Lower leg skin (tissue), 4 donors: ENCODE results near the gene SNRPA. TPM values are rescaled to one million over a fixed set of nuclear protein-coding genes. Genes with fewer than 3 reads are reported as not detected.

ENCODE experiments used
- DNase-seq, 2 donors: peaks; one replicate each; pipeline ENCODE4 v3.0.0-alpha.2; 2019; ENCODE audit warnings: low spot score in 2 of 2
- H3K4me3 ChIP-seq: fragments of 200-600 bp; sonication (generic); 2 replicates; pipeline ENCODE4 v1.5.1; 2017; ENCODE audit warnings: mild to moderate bottlenecking, low read depth; ENCODE audit not compliant: poor library complexity, severe bottlenecking
- POLR2A ChIP-seq, 2 donors: fragments of 450-650 bp; IDR thresholded peaks; one replicate each; pipeline ENCODE4 v1.6.1; 2016 to 2017; ENCODE audit warnings: antibody characterized with exemption in 2 of 2, mild to moderate bottlenecking in 1 of 2, moderate library complexity in 1 of 2
- WGBS, 2 donors: methylation state at CpG; one replicate each; pipeline ENCODE4 v1.1.5; 2018; 5-methylcytosine and 5-hydroxymethylcytosine counted together
- intact Hi-C: fragments of 100-400 bp; cut with DNase I; formaldehyde crosslinking; loops from one replicate; pipeline ENCODE4 v1.15.0; 2023; ENCODE audit warnings: low total_unique reads
- total RNA-seq, 4 donors: library from RNA; depleted of rRNA; stranded (reverse); fragments of >200 nt; gene quantifications; one replicate each; pipeline ENCODE4 v1.1.0, GENCODE V29; 2016
- TF ChIP-seq, protein P1 (sequence below), 3 donors: fragments of 450-650 bp; IDR thresholded peaks; one replicate each; pipeline ENCODE4 v1.5.1; 2016; ENCODE audit warnings: antibody characterized with exemption in 3 of 3, mild to moderate bottlenecking in 3 of 3, moderate library complexity in 2 of 3

Gene SNRPA
- total RNA-seq, 4 donors from 2014 or later = 18.0 to 52.4 (median 44.9) TPM

DNA sequence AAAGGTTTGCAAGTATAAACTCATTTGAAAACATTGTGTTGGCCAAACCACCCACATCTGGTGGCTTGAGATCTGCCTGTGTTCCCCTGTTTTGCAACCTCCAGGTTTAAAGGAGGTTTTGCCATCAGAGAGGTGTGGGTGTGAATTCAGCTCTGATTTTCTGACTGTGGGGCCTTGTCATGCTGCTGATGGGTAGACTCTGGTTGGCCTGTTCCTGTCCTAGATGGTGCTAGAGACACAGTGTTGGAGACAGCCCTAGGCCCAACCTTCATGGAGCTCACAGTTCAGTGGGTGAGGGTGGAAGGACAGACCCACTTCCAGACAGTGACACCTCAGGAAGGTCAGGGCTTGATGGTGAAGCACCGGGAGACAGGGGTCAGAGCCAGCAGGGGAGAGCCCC is 34.5 kb downstream of the SNRPA start:
- H3K4me3 ChIP-seq = no peak overlapping the region
- intact Hi-C loops = no loop called here
- no peak for DNase-seq
- TF ChIP-seq POLR2A (IDR thresholded peaks at IDR 0.05) = no peak
- TF ChIP-seq, protein P1, sequence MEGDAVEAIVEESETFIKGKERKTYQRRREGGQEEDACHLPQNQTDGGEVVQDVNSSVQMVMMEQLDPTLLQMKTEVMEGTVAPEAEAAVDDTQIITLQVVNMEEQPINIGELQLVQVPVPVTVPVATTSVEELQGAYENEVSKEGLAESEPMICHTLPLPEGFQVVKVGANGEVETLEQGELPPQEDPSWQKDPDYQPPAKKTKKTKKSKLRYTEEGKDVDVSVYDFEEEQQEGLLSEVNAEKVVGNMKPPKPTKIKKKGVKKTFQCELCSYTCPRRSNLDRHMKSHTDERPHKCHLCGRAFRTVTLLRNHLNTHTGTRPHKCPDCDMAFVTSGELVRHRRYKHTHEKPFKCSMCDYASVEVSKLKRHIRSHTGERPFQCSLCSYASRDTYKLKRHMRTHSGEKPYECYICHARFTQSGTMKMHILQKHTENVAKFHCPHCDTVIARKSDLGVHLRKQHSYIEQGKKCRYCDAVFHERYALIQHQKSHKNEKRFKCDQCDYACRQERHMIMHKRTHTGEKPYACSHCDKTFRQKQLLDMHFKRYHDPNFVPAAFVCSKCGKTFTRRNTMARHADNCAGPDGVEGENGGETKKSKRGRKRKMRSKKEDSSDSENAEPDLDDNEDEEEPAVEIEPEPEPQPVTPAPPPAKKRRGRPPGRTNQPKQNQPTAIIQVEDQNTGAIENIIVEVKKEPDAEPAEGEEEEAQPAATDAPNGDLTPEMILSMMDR (IDR thresholded peaks at IDR 0.05) = no peak
- 72 to 100% methylated on average over 1 of the region's 1 CpG for WGBS, 2 donors

DNA sequence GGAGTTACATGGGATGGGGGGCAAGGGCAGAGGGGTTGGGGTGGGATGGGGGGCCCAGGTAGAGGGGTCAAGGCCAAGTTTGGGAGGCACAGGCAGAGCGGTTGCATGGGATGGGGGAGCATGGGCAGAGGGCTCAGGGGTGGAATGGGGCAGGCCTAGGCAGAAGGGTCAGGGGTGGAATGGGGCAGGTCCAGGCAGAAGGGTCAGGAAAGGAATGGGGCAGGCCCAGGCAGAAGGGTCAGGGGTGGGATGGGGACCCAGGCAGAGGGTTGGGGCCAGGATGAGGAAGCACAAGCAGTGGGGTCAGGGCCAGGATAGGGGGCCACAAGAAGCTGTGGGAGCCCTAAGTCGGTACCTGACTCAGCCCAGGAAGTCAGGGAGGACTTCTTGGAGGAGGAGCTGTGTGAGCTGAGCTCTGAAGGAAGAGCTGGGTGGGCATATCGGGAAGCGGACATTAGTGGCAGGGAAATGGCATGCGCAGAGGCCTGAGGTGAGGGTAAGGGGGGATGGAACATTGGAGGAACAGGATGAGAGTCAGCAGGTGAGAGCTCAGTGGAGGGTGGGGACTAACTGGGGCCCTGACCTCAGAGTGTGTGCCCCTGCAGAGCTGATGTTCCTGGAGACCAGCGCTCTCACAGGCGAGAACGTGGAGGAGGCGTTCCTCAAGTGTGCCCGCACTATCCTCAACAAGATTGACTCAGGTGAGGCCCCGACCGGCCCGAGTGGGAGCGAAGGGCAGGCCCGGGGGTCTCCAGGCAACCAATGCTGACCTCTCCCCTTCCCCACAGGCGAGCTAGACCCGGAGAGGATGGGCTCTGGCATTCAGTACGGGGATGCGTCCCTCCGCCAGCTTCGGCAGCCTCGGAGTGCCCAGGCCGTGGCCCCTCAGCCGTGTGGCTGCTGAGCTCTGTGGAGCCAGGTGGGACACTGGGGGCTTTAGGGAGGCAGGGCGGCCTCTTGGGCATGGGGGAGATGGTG is 35.3 kb downstream of the SNRPA start:
- H3K4me3 ChIP-seq = no peak overlapping the region
- intact Hi-C loops = no loop called here
- TF ChIP-seq POLR2A (IDR thresholded peaks at IDR 0.05) = no peak
- TF ChIP-seq, protein P1 (IDR thresholded peaks at IDR 0.05) = no peak
- no peak for DNase-seq
- WGBS, 2 donors = 91 to 94% methylated on average over 24 to 25 of the region's 25 CpGs

- no peak for DNase-seq
- intact Hi-C loops = no loop called here
- 71 to 95% methylated on average over 7 of the region's 7 CpGs for WGBS, 2 donors
- TF ChIP-seq, protein P1 (IDR thresholded peaks at IDR 0.05) = no peak
- no peak for TF ChIP-seq POLR2A (IDR thresholded peaks at IDR 0.05)
- no peak overlapping the region for H3K4me3 ChIP-seq
Measured at GRCh38 chr19:40791349-40791748, 40.3 kb downstream of the SNRPA start.

DNA sequence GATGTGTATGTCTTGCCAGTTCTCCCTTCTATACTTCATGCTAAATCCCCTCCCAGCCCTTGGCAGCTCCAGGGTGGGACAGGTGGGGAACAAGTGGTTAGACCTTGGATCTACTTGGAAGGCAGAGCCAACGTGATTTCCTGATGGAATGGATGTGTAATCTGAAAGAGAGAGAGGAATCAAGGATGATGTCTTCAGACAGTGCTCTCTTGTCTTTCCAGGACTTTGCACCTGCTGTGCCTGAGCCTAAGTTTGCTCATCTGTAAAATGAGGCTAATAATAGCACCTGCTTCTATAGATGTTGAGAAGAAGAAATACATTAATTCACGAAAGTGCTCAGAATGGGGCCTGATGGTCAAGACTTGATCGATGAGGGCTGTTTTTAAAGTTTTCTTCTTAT is 41.0 kb downstream of the SNRPA start:
- TF ChIP-seq, protein P1 (IDR thresholded peaks at IDR 0.05) = no peak
- TF ChIP-seq POLR2A (IDR thresholded peaks at IDR 0.05) = no peak
- no peak for DNase-seq
- 62 to 69% methylated on average over 3 of the region's 3 CpGs for WGBS, 2 donors
- intact Hi-C loops = no loop called here
- no peak overlapping the region for H3K4me3 ChIP-seq

DNA sequence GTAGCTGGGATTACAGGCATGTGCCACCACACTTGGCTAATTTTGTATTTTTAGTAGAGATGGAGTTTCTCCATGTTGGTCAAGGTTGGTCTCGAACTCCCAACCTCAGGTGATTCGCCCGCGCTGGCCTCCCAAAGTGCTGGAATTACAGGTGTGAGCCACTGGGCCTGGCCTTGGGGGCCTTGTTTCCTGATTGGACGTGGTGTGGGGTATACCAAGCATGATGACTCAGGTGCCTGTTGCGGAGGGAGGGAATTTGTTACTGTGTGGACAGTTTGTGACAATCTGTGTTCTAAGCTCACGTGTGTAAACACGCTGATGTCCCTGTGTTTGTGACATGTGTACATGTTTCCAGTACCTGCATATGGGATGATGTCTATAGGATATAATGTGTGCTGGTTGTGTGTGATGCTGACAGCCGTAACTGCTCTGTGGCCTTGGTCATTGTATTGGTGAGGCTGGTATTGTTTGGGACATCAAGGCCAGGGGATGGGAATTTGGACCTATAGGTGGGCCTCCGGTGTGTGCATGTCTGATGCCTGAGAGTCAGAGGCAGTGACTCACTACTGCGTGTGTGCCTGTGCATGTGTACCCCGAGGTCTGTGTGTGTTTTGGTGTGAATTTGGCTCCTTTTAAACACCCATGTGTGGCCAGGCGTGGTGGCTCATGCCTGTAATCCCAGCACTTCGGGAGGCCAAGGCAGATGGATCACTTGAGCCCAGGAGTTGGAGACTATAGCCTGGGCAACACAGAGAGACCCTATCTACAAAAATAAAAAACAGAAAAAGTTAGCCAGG is 46.4 kb downstream of the SNRPA start:
- no peak overlapping the region for H3K4me3 ChIP-seq
- WGBS, 2 donors = 90 to 96% methylated on average over 14 of the region's 14 CpGs
- DNase-seq = no peak
- intact Hi-C loops = no loop called here
- TF ChIP-seq, protein P1 (IDR thresholded peaks at IDR 0.05) = no peak
- no peak for TF ChIP-seq POLR2A (IDR thresholded peaks at IDR 0.05)
